SH-SY5Y (cell line): ENCODE data around the gene ART3.

Source experiments
- GATA2 ChIP-seq: IDR thresholded peaks from 2 replicates; pipeline ENCODE4 v1.6.1; 2011; ENCODE audit warnings: mild to moderate bottlenecking, low read depth, low read length
- GATA3 ChIP-seq: IDR thresholded peaks from 2 replicates; pipeline ENCODE4 v1.6.1; 2011; ENCODE audit warnings: low read depth, mild to moderate bottlenecking, low read length, moderate library complexity

- no peak for TF ChIP-seq GATA2
- TF ChIP-seq GATA3, result no peak
These were observed 85.8 kb downstream of the ART3 start for GRCh38 chr4:76160355-76160754.
